ENCODE data around the gene ZNF598. TPM values are rescaled to one million over a fixed set of nuclear protein-coding genes. Genes with fewer than 3 reads are reported as not detected.

Gene ZNF598
- total RNA-seq, 1 donor from 2014 or later, result 48.8 TPM

- TF ChIP-seq, protein P1, sequence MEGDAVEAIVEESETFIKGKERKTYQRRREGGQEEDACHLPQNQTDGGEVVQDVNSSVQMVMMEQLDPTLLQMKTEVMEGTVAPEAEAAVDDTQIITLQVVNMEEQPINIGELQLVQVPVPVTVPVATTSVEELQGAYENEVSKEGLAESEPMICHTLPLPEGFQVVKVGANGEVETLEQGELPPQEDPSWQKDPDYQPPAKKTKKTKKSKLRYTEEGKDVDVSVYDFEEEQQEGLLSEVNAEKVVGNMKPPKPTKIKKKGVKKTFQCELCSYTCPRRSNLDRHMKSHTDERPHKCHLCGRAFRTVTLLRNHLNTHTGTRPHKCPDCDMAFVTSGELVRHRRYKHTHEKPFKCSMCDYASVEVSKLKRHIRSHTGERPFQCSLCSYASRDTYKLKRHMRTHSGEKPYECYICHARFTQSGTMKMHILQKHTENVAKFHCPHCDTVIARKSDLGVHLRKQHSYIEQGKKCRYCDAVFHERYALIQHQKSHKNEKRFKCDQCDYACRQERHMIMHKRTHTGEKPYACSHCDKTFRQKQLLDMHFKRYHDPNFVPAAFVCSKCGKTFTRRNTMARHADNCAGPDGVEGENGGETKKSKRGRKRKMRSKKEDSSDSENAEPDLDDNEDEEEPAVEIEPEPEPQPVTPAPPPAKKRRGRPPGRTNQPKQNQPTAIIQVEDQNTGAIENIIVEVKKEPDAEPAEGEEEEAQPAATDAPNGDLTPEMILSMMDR (conservative IDR thresholded peaks at IDR 0.05; ENCODE audit: low read depth, low read length), result no peak
- no peak overlapping the region for H3K4me3 ChIP-seq (ENCODE audit: low read depth, low read length)
Measured at GRCh38 chr16:2045965-2046892, 36.6 kb upstream of the ZNF598 start.

GRCh38 chr16:2044541-2044940 lies 34.9 kb upstream of the ZNF598 start:
- TF ChIP-seq, protein P1 (conservative IDR thresholded peaks at IDR 0.05; ENCODE audit: low read depth, low read length), result no peak
- H3K4me3 ChIP-seq (ENCODE audit: low read depth, low read length), result no peak overlapping the region
- DNase-seq (ENCODE audit: low read depth), result no peak

More at GRCh38 chr16:2045965-2046892, 36.6 kb upstream of the ZNF598 start:
- DNase-seq (ENCODE audit: low read depth), result no peak

GRCh38 chr16:2043667-2044451 lies 34.2 kb upstream of the ZNF598 start:
- no peak overlapping the region for H3K4me3 ChIP-seq (ENCODE audit: low read depth, low read length)
- DNase-seq (ENCODE audit: low read depth), result no peak
- TF ChIP-seq, protein P1 (conservative IDR thresholded peaks at IDR 0.05; ENCODE audit: low read depth, low read length), result no peak

DNA sequence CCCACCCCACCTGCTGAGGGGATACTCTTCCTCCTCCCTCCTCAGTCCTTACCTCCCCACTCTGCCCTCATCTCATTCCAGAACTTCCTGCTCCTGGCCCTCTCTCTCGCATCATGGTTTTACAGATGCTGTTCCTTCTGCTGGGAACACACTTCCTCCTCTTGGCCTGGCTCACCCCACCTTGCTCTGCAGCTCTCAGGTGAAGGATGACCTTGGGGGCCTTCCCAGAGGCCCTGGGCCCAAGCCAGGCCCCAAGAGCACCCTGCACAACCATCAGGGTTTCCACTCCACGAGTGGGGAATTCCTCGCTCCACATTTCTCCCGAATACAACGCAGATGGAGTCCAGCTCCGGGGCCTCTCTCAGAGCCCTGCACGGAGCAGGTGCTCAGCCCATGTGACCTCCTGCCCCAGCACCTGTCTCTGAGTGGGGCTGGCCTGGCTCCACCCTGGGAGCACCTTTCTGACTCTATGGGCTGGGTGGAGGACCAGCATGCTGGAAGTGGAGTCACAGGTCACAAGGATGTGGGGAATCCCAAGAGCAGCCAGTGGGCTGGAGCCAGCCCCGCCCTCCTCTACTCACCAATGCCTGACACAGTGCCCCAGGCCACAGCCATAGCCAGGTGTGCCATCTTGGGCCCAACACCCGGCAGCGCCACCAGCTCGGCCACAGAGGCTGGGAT lies 33.5 kb upstream of the ZNF598 start:
- TF ChIP-seq, protein P1 (conservative IDR thresholded peaks at IDR 0.05; ENCODE audit: low read depth, low read length), result no peak
- DNase-seq (ENCODE audit: low read depth), result no peak
- no peak overlapping the region for H3K4me3 ChIP-seq (ENCODE audit: low read depth, low read length)

- no peak for DNase-seq (ENCODE audit: low read depth)
- no peak overlapping the region for H3K4me3 ChIP-seq (ENCODE audit: low read depth, low read length)
- TF ChIP-seq, protein P1 (conservative IDR thresholded peaks at IDR 0.05; ENCODE audit: low read depth, low read length), result no peak
Measured at GRCh38 chr16:2042171-2042985, 32.8 kb upstream of the ZNF598 start.
